H1 (cell line): Measurements from ENCODE around the gene BEX2. TPM values are rescaled to one million over a fixed set of nuclear protein-coding genes. Genes with fewer than 3 reads are reported as not detected.
A peak's percentile ranks its signal among the peaks of the same experiment; 100 is the strongest.

Source experiments
- CTCF ChIA-PET: fragments of 300-600 bp; sonication (Branson Sonifier 250); formaldehyde crosslinking; loops from one replicate; lab custom pipeline; 2021; ENCODE audit not compliant: partially characterized antibody; lab: Charles Lee
- POLR2A ChIA-PET: fragments of 300-600 bp; sonication (Branson Sonifier 250); formaldehyde crosslinking; loops from one replicate; lab custom pipeline; 2021; ENCODE audit warnings: inconsistent platforms; ENCODE audit not compliant: partially characterized antibody; lab: Charles Lee
- DNase-seq, 2 experiments: peaks; one replicate each; pipeline versions ENCODE4 v3.0.0 to v3.0.0-alpha.2; 2010 to 2022; ENCODE audit warnings: low spot score in 2 of 2, low read depth in 1 of 2, mixed read lengths in 1 of 2
- FAIRE-seq: peaks from 2 replicates; lab custom pipeline; 2011; peaks lifted over from hg19 to GRCh38; lab: Jason Lieb, UNC
- H2AFZ ChIP-seq: 2 replicates; pipeline ENCODE4 v1.8.1; 2012; ENCODE audit warnings: low read length, inconsistent platforms
- H2AK5ac ChIP-seq: 2 replicates; pipeline ENCODE4 v1.6.1; 2013; ENCODE audit warnings: low read depth, low read length
- H2BK120ac ChIP-seq: replicated peaks from 2 replicates; pipeline ENCODE3; 2013; ENCODE audit warnings: low read depth, low read length, inconsistent platforms
- H2BK12ac ChIP-seq: 2 replicates; pipeline ENCODE4 v1.6.1; 2013; ENCODE audit warnings: low read depth, low read length
- H2BK15ac ChIP-seq: 2 replicates; pipeline ENCODE4 v1.6.1; 2013; ENCODE audit warnings: low read length
- H2BK20ac ChIP-seq: 2 replicates; pipeline ENCODE4 v1.6.1; 2013; ENCODE audit warnings: low read length
- H2BK5ac ChIP-seq: 2 replicates; pipeline ENCODE4 v1.6.1; 2013; ENCODE audit warnings: low read depth, low read length
- H3K14ac ChIP-seq: 2 replicates; pipeline ENCODE4 v1.6.1; 2013; ENCODE audit warnings: inconsistent platforms; ENCODE audit not compliant: insufficient read length
- H3K18ac ChIP-seq: 2 replicates; pipeline ENCODE4 v1.6.1; 2013; ENCODE audit warnings: low read length; ENCODE audit errors: extremely low read depth
- H3K23ac ChIP-seq: 2 replicates; pipeline ENCODE4 v1.6.1; 2013; ENCODE audit warnings: inconsistent platforms; ENCODE audit not compliant: insufficient read length
- H3K23me2 ChIP-seq: 2 replicates; pipeline ENCODE4 v1.6.1; 2013; ENCODE audit warnings: low read depth, low read length
- H3K27ac ChIP-seq: 2 replicates; pipeline ENCODE4 v1.6.1; 2011; ENCODE audit warnings: low read depth, low read length, inconsistent platforms
- H3K27me3 ChIP-seq, 4 experiments: replicated peaks in 1 of 4; 1 replicate in 1 of 4; 2 replicates in 3 of 4; pipeline versions ENCODE4 v1.6.1 to v1.8.1; 2011 to 2013; ENCODE audit warnings: low read length in 3 of 4, mild to moderate bottlenecking in 3 of 4, inconsistent platforms in 2 of 4, mixed read lengths in 2 of 4, moderate library complexity in 1 of 4; ENCODE audit not compliant: control insufficient read depth in 3 of 4, insufficient read depth in 3 of 4; ENCODE audit errors: extremely low read depth in 1 of 4
- H3K36me3 ChIP-seq, 4 experiments: 2 replicates each; pipeline versions ENCODE4 v1.6.1 to v1.8.1; 2011 to 2013; ENCODE audit warnings: mild to moderate bottlenecking in 4 of 4, low read length in 3 of 4, moderate library complexity in 2 of 4, control low read depth in 1 of 4, inconsistent platforms in 1 of 4; ENCODE audit not compliant: insufficient read depth in 4 of 4, control insufficient read depth in 2 of 4
- H3K4ac ChIP-seq: replicated peaks from 2 replicates; pipeline ENCODE3; 2013; ENCODE audit warnings: low read length, low read depth, mixed read lengths, inconsistent platforms; ENCODE audit not compliant: insufficient read length
- H3K4me1 ChIP-seq, 4 experiments: replicated peaks in 1 of 4; 1 replicate in 1 of 4; 2 replicates in 3 of 4; pipeline versions ENCODE4 v1.6.1 to v1.8.1; 2011 to 2013; ENCODE audit warnings: low read length in 3 of 4, inconsistent platforms in 2 of 4, mixed read lengths in 1 of 4; ENCODE audit not compliant: insufficient read depth in 4 of 4, control insufficient read depth in 3 of 4
- H3K4me2 ChIP-seq, 2 experiments: 2 replicates each; pipeline versions ENCODE4 v1.6.1 to v1.8.1; 2011 to 2013; ENCODE audit warnings: low read depth in 2 of 2, low read length in 2 of 2, control low read depth in 1 of 2, inconsistent platforms in 1 of 2, mild to moderate bottlenecking in 1 of 2; ENCODE audit not compliant: insufficient read depth in 1 of 2
- H3K4me3 ChIP-seq, 4 experiments: fragments of 200-600, 300-600 bp in 1 of 4; sonication (generic), shearing (Covaris generic), sonication (Bioruptor Twin) in 1 of 4; 2 replicates each; pipeline versions ENCODE4 v1.5.1 to v1.8.1; 2011 to 2016; ENCODE audit warnings: low read length in 4 of 4, low read depth in 3 of 4, control low read depth in 2 of 4, inconsistent platforms in 2 of 4, mild to moderate bottlenecking in 2 of 4, mixed read lengths in 1 of 4, moderate library complexity in 1 of 4; ENCODE audit not compliant: insufficient read depth in 2 of 4; ENCODE audit errors: extremely low read depth in 1 of 4
- H3K56ac ChIP-seq: replicated peaks from 2 replicates; pipeline ENCODE3; 2013; ENCODE audit warnings: low read depth, mild to moderate bottlenecking, mixed read lengths, low read length, inconsistent platforms; ENCODE audit not compliant: insufficient read length
- H3K79me1 ChIP-seq: 2 replicates; pipeline ENCODE4 v1.6.1; 2013; ENCODE audit warnings: low read depth, low read length, control low read depth
- H3K79me2 ChIP-seq, 2 experiments: 2 replicates each; pipeline versions ENCODE4 v1.6.1 to v1.8.1; 2012 to 2013; ENCODE audit warnings: low read length in 2 of 2, mild to moderate bottlenecking in 2 of 2, inconsistent platforms in 1 of 2; ENCODE audit not compliant: insufficient read depth in 2 of 2, control insufficient read depth in 1 of 2
- H3K9ac ChIP-seq, 4 experiments: replicated peaks in 1 of 4; 1 replicate in 1 of 4; 2 replicates in 3 of 4; pipeline versions ENCODE4 v1.6.1 to v1.8.1; 2011 to 2013; ENCODE audit warnings: low read depth in 3 of 4, low read length in 3 of 4, control low read depth in 2 of 4, mild to moderate bottlenecking in 2 of 4, moderate library complexity in 2 of 4, inconsistent platforms in 1 of 4; ENCODE audit errors: extremely low read depth in 1 of 4
- H3K9me3 ChIP-seq, 2 experiments: 2 replicates each; pipeline versions ENCODE4 v1.6.1 to v1.8.1; 2012 to 2013; ENCODE audit warnings: mild to moderate bottlenecking in 2 of 2, moderate library complexity in 2 of 2, control low read depth in 1 of 2, inconsistent platforms in 1 of 2, low read depth in 1 of 2, low read length in 1 of 2, mixed read lengths in 1 of 2; ENCODE audit not compliant: insufficient read depth in 2 of 2
- H4K20me1 ChIP-seq, 2 experiments: replicated peaks in 1 of 2; 2 replicates each; pipeline versions ENCODE3 to v1.8.1; 2011 to 2013; ENCODE audit warnings: inconsistent platforms in 2 of 2, low read length in 2 of 2, mild to moderate bottlenecking in 1 of 2; ENCODE audit not compliant: insufficient read depth in 2 of 2, control insufficient read depth in 1 of 2
- H4K5ac ChIP-seq: 2 replicates; pipeline ENCODE4 v1.6.1; 2013; ENCODE audit warnings: low read length, low read depth, mixed read lengths, inconsistent platforms; ENCODE audit not compliant: insufficient read length
- H4K8ac ChIP-seq: 2 replicates; pipeline ENCODE4 v1.8.0; 2013; ENCODE audit warnings: mild to moderate bottlenecking, moderate library complexity, low read length, inconsistent platforms; ENCODE audit not compliant: insufficient read depth; ENCODE audit errors: extremely low read depth
- H4K91ac ChIP-seq: replicated peaks from 2 replicates; pipeline ENCODE3; 2013; ENCODE audit warnings: low read length, mixed read lengths, inconsistent platforms; ENCODE audit not compliant: insufficient read length
- KDM4A ChIP-seq: IDR thresholded peaks from one replicate; pipeline ENCODE4 v1.7.1; 2012; ENCODE audit warnings: low read depth, mild to moderate bottlenecking, moderate library complexity, low read length, inconsistent platforms; ENCODE audit not compliant: severe bottlenecking
- SP4 ChIP-seq: IDR thresholded peaks from 2 replicates; pipeline ENCODE4 v1.6.1; 2012; ENCODE audit warnings: low read length, inconsistent platforms
- YY1 ChIP-seq: IDR thresholded peaks from 2 replicates; pipeline ENCODE4 v1.6.1; 2011; ENCODE audit warnings: low read depth, mild to moderate bottlenecking, low read length
- WGBS, 2 experiments: shearing (Covaris generic) in 1 of 2; methylation state at CpG; one replicate each; pipeline versions ENCODE4 v1.1.6 to v1.1.7; 2013 to 2015; ENCODE audit warnings: low lambda C conversion rate in 2 of 2, mixed read lengths in 2 of 2, inconsistent platforms in 1 of 2, low coverage in 1 of 2, missing lambda C conversion rate in 1 of 2; ENCODE audit not compliant: insufficient replicate concordance in 2 of 2, insufficient coverage in 1 of 2, insufficient read length in 1 of 2; ENCODE audit errors: extremely low coverage in 1 of 2, missing lambda C conversion rate in 1 of 2; 5-methylcytosine and 5-hydroxymethylcytosine counted together
- polyA plus RNA-seq, 7 experiments: library from polyadenylated mRNA; depleted of rRNA in 3 of 7; stranded (reverse) in 5 of 7; unstranded in 2 of 7; fragments of >200 nt in 5 of 7; fragments of 200-250 nt in 2 of 7; gene quantifications; 1 replicate in 5 of 7; 2 replicates in 1 of 7; 4 replicates in 1 of 7; pipeline versions ENCODE4 v1.2.1 to v1.2.3, GENCODE V29; 2011 to 2013; ENCODE audit warnings: missing spikeins in 2 of 7, mixed read lengths in 2 of 7
- total RNA-seq: library from RNA; stranded (reverse); fragmentation: NEBNext Ultra II Directional; extraction: Animal tissue kit (Norgen Biotek cat#: 25700); gene quantifications from 2 replicates; pipeline ENCODE4 v1.2.1, GENCODE V29; 2021

Gene BEX2
- total and polyA plus RNA-seq, 2 of the 8 experiments (the other 6 are each of a cell fraction or from before 2014, with no cell fraction given), result 53.8 to 60.2 TPM

- peak overlapping the region; percentile 79; the same call in 1 of the 2 replicates for H4K8ac ChIP-seq
- H3K27me3 ChIP-seq, result no peaks in the 10 kb centered on the region
- H2AFZ ChIP-seq, result no peak overlapping the region
- H3K9me3 ChIP-seq, result no peaks in the 10 kb centered on the region
- no peaks in the 10 kb centered on the region for H3K4me1 ChIP-seq
- no peak overlapping the region for H2BK120ac ChIP-seq
- H2BK5ac ChIP-seq, result no peak overlapping the region
- no peak overlapping the region for H2BK12ac ChIP-seq
- no peaks in the 10 kb centered on the region for H4K20me1 ChIP-seq
- H3K36me3 ChIP-seq, result peaks cover 0 to 6% (median 0%) of the 10 kb centered on the region in 4 experiments; a peak in 1 of 8 replicates
- no peak overlapping the region for H2AK5ac ChIP-seq
- H3K4me3 ChIP-seq, result peak overlapping the region; percentile 59 to 92 (median 70)
- ChIA-PET POLR2A (interaction anchor here (1.2 to 1.9 kb wide), 5 partner anchors 20 to 154 kb away, joined by 4 to 8 read pairs (median 5); partner anchors contain the start of genes TCEAL7 and TCEAL9), CTCF (no interaction called here)
- no peak overlapping the region for H3K14ac ChIP-seq
- H3K23ac ChIP-seq, result no peak overlapping the region
- peak overlapping the region; percentile 75; the same call in 1 of the 2 replicates for H3K27ac ChIP-seq
- H3K56ac ChIP-seq, result no peak overlapping the region
- H3K79me2 ChIP-seq, result no peaks in the 10 kb centered on the region
- H3K4me2 ChIP-seq, result peak overlapping the region; percentile 50 to 66
- no peaks in the 10 kb centered on the region for H3K79me1 ChIP-seq
- DNase-seq (no peak), FAIRE-seq (peak; percentile 82)
- no peak overlapping the region for H4K5ac ChIP-seq
- peak overlapping the region in 3 of 4 experiments; percentile 56 to 87 (median 75); a peak in 3 of 7 replicates for H3K9ac ChIP-seq
- 38% methylated on average over 12 of the region's 32 CpGs; no CpG with 5 or more reads in 1 of the 2 experiments for WGBS, 2 experiments
- H3K18ac ChIP-seq, result no peak overlapping the region
- H3K23me2 ChIP-seq, result no peaks in the 10 kb centered on the region; the same call in 1 of the 2 replicates
- TF ChIP-seq KDM4A (peak; percentile 19), YY1 (peak; percentile 85), SP4 (no peak)
- H2BK20ac ChIP-seq, result no peak overlapping the region
- no peak overlapping the region for H2BK15ac ChIP-seq
- no peak overlapping the region for H4K91ac ChIP-seq
- H3K4ac ChIP-seq, result no peak overlapping the region
These were observed 783 bp downstream of the BEX2 start for GRCh38 chrX:103309860-103310554.
